ENCODE data around the gene SNCB.
"Not testable (repeated sequence)": the region's sequence is repeated elsewhere in the genome, so short reads cannot be mapped to it uniquely, and the experiment has no call there.

The SNCB gene

DNA sequence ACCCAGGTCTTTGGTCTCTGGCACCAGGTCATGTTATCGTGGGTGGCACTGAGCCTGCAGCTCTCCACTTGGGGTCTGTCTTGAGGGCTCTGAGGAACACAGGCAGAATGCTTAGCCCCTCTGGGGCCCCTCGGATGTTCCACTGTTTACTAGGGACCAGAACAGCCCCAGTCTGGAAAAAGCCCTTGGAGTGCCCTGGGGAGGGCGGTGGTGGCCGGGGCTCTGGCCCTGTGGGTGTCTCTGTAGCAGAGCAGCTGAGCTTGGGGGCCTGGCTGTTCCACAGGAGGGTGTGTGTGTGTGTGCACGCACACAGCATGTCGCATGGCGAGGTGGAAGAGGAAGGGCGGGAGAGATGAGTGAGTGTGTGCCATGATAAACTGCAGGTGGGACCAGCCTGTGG lies 35.8 kb downstream of the SNCB start:
- TF ChIP-seq, protein P1, sequence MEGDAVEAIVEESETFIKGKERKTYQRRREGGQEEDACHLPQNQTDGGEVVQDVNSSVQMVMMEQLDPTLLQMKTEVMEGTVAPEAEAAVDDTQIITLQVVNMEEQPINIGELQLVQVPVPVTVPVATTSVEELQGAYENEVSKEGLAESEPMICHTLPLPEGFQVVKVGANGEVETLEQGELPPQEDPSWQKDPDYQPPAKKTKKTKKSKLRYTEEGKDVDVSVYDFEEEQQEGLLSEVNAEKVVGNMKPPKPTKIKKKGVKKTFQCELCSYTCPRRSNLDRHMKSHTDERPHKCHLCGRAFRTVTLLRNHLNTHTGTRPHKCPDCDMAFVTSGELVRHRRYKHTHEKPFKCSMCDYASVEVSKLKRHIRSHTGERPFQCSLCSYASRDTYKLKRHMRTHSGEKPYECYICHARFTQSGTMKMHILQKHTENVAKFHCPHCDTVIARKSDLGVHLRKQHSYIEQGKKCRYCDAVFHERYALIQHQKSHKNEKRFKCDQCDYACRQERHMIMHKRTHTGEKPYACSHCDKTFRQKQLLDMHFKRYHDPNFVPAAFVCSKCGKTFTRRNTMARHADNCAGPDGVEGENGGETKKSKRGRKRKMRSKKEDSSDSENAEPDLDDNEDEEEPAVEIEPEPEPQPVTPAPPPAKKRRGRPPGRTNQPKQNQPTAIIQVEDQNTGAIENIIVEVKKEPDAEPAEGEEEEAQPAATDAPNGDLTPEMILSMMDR (IDR thresholded peaks at IDR 0.05; ENCODE audit: low read length, missing control alignments), result no peak
- no peak overlapping the region for H3K4me3 ChIP-seq (replicated peaks; ENCODE audit: low read depth, low read length)
- DNase-seq (ENCODE audit: low read depth), result no peak

DNA sequence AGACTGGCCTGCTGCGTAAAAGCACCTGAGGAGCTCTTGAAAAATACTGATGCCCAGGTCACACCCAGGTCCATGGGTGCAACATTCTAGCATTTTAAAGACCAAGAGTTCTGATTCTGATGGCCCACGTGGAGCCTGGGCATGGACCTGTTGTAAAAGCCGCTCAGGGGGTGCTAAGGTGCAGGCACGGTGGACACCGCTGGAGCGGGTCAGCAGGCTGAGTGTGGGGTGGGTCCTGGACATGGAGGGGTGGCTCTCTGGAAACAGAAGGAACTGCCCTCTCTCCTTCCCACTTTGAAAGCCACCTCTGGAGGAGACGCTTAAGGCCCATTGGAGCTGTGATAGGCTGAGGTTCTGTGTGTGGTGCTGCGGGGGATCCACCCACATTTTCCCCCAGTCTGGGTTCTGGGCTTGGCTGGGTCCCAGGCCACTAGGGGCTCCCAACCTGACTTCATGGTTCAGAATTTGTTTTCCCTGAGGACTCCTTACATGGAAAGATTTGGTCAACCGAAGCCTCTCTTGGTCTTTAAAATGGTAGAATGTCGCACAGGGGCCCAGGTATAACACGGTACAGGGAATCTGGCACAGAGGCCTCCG lies 37.0 kb downstream of the SNCB start:
- no peak overlapping the region for H3K4me3 ChIP-seq (replicated peaks; ENCODE audit: low read depth, low read length)
- no peak for DNase-seq (ENCODE audit: low read depth)
- TF ChIP-seq, protein P1 (IDR thresholded peaks at IDR 0.05; ENCODE audit: low read length, missing control alignments), result no peak

DNA sequence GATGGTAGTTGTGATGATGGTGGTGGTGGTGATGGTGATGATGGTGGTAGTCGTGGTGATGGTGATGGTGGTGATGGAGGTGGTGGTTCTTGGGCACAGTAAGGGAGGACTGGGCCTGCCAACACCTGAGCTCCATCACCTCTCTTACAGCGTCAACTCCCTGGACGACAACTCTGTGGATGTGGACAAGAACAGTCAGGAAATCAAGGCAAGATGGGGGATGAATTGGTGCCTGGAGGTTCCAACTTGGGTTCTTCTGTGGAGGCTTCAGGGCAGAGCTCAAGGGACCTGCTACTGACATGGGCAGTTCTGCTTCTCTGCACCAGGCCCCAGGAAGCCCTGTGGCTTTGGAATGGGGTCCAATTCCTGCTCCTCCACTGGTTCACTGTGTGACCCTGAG lies 37.8 kb downstream of the SNCB start:
- DNase-seq (ENCODE audit: low read depth), result no peak
- TF ChIP-seq, protein P1 (IDR thresholded peaks at IDR 0.05; ENCODE audit: low read length, missing control alignments), result no peak
- no peak overlapping the region for H3K4me3 ChIP-seq (replicated peaks; ENCODE audit: low read depth, low read length)

DNA sequence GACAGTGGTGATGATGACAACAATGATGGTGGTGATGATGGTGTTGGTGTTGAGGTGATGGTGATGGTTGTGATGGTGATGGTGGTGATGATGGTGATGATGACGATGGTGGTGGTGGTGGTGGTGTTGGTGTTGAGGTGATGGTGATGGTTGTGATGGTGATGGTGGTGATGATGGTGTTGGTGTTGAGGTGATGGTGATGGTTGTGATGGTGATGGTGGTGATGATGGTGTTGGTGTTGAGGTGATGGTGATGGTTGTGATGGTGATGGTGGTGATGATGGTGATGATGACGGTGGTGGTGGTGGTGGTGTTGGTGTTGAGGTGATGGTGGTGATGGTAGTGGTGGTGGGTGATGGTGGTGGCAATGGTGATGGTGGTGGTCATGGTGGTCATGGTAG lies 38.7 kb downstream of the SNCB start:
- not testable (repeated sequence) for DNase-seq (ENCODE audit: low read depth); H3K4me3 ChIP-seq (replicated peaks; ENCODE audit: low read depth, low read length)

DNA sequence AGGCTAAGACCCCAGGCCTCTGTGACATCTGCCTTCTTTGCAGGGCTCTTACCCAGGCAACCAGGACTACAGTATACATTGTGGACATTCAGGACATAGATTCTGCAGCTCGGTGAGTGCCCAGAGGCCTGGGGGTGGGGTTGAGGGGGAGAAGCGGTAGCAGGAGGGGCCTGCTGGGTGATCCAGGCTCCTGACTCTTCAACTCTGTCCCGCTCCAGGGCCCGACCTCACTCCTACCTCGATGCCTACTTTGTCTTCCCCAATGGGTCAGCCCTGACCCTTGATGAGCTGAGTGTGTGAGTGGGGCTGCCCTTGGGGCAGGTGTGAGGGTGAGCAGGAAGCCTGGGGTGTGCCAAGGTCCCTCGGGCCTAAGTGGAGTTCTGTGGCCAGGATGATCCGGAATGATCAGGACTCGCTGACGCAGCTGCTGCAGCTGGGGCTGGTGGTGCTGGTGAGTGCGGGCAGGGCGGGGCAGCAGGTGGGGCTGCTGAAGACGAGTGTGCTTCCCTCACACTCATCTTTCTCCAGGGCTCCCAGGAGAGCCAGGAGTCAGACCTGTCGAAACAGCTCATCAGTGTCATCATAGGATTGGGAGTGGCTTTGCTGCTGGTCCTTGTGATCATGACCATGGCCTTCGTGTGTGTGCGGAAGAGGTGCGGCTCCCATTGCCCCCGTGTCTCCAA lies 40.2 kb downstream of the SNCB start:
- no peak overlapping the region for H3K4me3 ChIP-seq (replicated peaks; ENCODE audit: low read depth, low read length)
- TF ChIP-seq, protein P1 (IDR thresholded peaks at IDR 0.05; ENCODE audit: low read length, missing control alignments), result no peak
- DNase-seq (ENCODE audit: low read depth), result no peak

DNA sequence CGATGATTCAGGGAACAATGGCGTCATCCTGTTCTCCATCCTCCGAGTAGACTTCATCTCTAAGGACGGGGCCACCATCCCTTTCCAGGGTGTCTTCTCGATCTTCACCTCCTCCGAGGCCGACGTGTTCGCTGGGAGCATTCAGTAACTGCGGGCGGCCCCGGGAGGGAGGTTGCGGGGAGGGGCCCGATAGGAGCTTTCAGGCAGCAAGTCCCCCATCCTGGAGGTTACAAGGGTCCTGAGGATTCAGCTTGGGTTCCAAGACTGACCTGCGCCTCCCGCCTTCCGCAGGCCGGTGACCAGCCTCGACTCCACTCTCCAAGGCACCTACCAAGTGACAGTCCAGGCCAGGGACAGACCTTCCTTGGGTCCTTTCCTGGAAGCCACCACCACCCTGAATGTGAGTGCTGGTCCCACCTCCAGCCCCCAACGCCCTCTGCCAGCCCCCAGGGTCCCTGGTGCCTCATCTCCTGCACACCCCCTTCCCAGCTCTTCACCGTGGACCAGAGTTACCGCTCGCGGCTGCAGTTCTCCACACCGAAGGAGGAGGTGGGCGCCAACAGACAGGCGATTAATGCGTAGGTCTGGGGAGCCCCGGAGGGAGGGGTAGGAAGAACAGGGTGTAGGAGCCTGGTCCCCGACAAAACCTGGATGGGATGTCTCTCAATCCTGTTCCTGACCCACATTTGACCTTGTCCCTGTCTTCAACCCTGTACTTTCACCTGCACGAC lies 41.1 kb downstream of the SNCB start:
- H3K4me3 ChIP-seq (replicated peaks; ENCODE audit: low read depth, low read length), result no peak overlapping the region
- DNase-seq (ENCODE audit: low read depth), result no peak
- TF ChIP-seq, protein P1 (IDR thresholded peaks at IDR 0.05; ENCODE audit: low read length, missing control alignments), result no peak

DNA sequence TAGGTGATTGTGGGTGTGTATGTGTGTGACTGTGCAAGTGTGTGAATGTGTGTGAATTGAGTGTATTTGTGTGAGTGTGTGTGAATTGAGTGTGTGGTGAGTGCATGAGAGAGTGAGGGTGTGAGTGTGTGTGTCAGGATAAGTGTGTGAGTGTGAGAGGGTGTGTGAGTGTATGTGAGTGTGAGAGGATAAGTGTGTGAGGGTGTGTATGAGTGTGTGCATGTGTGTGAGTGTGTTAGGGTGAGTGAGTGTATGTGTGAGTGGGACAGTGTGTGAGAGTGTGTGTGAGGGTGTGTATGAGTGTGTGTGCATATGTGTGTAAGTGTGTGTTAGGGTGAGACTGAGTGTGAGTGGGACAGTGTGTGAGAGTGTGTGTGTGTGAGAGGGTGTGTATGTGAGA lies 42.0 kb downstream of the SNCB start:
- TF ChIP-seq, protein P1 (IDR thresholded peaks at IDR 0.05; ENCODE audit: low read length, missing control alignments), result no peak
- no peak for DNase-seq (ENCODE audit: low read depth)
- no peak overlapping the region for H3K4me3 ChIP-seq (replicated peaks; ENCODE audit: low read depth, low read length)

All from fibroblast of pulmonary artery (primary cell).